Measurements from ENCODE around the gene GPC6.

DNA sequence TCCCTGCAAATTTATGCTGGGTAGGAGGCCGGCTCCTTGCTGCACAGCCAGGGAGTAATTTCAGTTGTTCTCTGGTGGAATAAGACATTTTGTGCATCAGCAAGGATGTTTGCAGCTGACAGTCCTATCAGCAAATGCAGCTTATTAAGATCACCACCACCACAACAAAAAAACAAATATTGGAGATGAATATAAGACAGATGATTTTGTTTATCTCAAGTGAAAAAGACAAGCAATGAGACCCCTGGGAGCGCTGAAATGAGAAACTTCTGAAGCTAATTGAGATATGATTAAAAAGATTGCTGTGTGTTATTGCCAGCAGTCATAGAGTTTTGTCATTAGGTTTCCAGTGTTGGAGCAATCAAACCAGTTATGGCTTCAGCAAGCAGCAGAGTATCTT lies 505.6 kb downstream of the GPC6 start:
- TF ChIP-seq, protein P1, sequence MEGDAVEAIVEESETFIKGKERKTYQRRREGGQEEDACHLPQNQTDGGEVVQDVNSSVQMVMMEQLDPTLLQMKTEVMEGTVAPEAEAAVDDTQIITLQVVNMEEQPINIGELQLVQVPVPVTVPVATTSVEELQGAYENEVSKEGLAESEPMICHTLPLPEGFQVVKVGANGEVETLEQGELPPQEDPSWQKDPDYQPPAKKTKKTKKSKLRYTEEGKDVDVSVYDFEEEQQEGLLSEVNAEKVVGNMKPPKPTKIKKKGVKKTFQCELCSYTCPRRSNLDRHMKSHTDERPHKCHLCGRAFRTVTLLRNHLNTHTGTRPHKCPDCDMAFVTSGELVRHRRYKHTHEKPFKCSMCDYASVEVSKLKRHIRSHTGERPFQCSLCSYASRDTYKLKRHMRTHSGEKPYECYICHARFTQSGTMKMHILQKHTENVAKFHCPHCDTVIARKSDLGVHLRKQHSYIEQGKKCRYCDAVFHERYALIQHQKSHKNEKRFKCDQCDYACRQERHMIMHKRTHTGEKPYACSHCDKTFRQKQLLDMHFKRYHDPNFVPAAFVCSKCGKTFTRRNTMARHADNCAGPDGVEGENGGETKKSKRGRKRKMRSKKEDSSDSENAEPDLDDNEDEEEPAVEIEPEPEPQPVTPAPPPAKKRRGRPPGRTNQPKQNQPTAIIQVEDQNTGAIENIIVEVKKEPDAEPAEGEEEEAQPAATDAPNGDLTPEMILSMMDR (IDR thresholded peaks at IDR 0.05), result no peak
- TF ChIP-seq POLR2A (IDR thresholded peaks at IDR 0.05), result no peak
